Heart right ventricle (tissue), 16 donors: Measurements from ENCODE around the gene KPNA1. TPM values are rescaled to one million over a fixed set of nuclear protein-coding genes. Genes with fewer than 3 reads are reported as not detected.

Experiments used
- ATAC-seq, 8 donors: fragments of 200-7000 bp; cut with Tn5 transposase; one replicate each; pipeline ENCODE4 v1.9.1; 2020; ENCODE audit warnings: mild to moderate bottlenecking in 8 of 8, moderate library complexity in 8 of 8, moderate number of reproducible peaks in 1 of 8
- DNase-seq, 2 donors: peaks; one replicate each; pipeline ENCODE4 v3.0.0-alpha.2; 2020
- H3K27ac ChIP-seq, 10 donors: fragments of 200-600 bp; sonication (generic) in 2 of 10; one replicate each; pipeline versions ENCODE4 v1.5.0 to v1.8.0; 2020 to 2022; ENCODE audit warnings: mild to moderate bottlenecking in 3 of 10
- H3K27me3 ChIP-seq, 7 donors: fragments of 200-600 bp; one replicate each; pipeline ENCODE4 v1.8.0; 2021 to 2022; ENCODE audit warnings: mild to moderate bottlenecking in 2 of 7
- H3K36me3 ChIP-seq, 9 donors: fragments of 200-600 bp; sonication (generic) in 1 of 9; one replicate each; pipeline versions ENCODE4 v1.5.0 to v1.8.0; 2020 to 2022; ENCODE audit warnings: mild to moderate bottlenecking in 2 of 9
- H3K4me1 ChIP-seq, 9 donors: fragments of 200-600 bp; sonication (generic) in 1 of 9; one replicate each; pipeline versions ENCODE4 v1.5.0 to v1.8.0; 2020 to 2022; ENCODE audit warnings: mild to moderate bottlenecking in 4 of 9
- H3K4me3 ChIP-seq, 10 donors: fragments of 200-600 bp; sonication (generic) in 2 of 10; one replicate each; pipeline versions ENCODE4 v1.5.0 to v1.8.0; 2020 to 2022; ENCODE audit warnings: mild to moderate bottlenecking in 7 of 10, moderate library complexity in 2 of 10
- H3K9me3 ChIP-seq, 11 donors: fragments of 200-600 bp in 10 of 11; sonication (generic) in 2 of 11; one replicate each; pipeline versions ENCODE4 v1.5.0 to v1.8.0; 2013 to 2022; ENCODE audit warnings: mild to moderate bottlenecking in 2 of 11, control low read depth in 1 of 11, moderate library complexity in 1 of 11
- CTCF ChIP-seq, 9 donors: fragments of 200-600 bp; sonication (generic) in 2 of 9; IDR thresholded peaks; one replicate each; pipeline versions ENCODE4 v1.5.0 to v1.8.0; 2021 to 2022; ENCODE audit warnings: antibody characterized with exemption in 9 of 9, mild to moderate bottlenecking in 5 of 9, moderate library complexity in 1 of 9
- WGBS, 2 donors: extraction: QIAGEN DNeasy Blood & Tissue Kit; methylation state at CpG; one replicate each; pipeline ENCODE4 v1.1.7; 2013; ENCODE audit warnings: inconsistent platforms in 1 of 2; 5-methylcytosine and 5-hydroxymethylcytosine counted together
- intact Hi-C, 10 donors: fragments of 100-400 bp; cut with DNase I; formaldehyde crosslinking; loops; one replicate each; pipeline versions ENCODE4 v1.11.1 to v1.14.2; 2022
- polyA plus RNA-seq, 2 donors: library from polyadenylated mRNA; stranded (reverse); fragments of 200-250 nt; gene quantifications; one replicate each; pipeline ENCODE4 v1.2.3, GENCODE V29; 2013
- total RNA-seq, 10 donors: library from RNA; stranded (reverse); fragmentation: NEBNext Ultra II Directional in 3 of 10; extraction: Animal tissue kit (Norgen Biotek cat#: 25700) in 3 of 10; gene quantifications; one replicate each; pipeline versions ENCODE4 v1.2.1 to v1.2.4, GENCODE V29; 2021 to 2023
- donor health status: Arrhythmogenic right ventricular cardiomyopathy.
- donor health status: ischemic (EF 13 %, LVEDD 7.1; RV severe dilation, severe dysfunction).
- donor health status: healthy with polysubstance abuse.
- donor health status: DM: no; HTN: yes; CAD: no.
- donor health status: DM: no; HTN: no; CAD: no.
- donor health status: ischemic (EF 25% LVEDD 6.9; RV normal size, moderate dysfunction).
- donor health status: ischemic (EF 25% LVEDD 5.7; RV mildly dilated, moderate dysfunction).
- donor health status: healthy.
- donor health status: DM: yes; HTN: yes; CAD: no.
- donor health status: Ischemic cardiomyopathy.
- donor health status: ischemic (EF 35%, LVEDD 5.7; RV mildly dilated, moderate dysfunction).
- donor health status: nonischemic (EF 11% LVEDD 7.7; RV severe dilation, severe dysfunction).
- donor health status: DM: yes; HTN: yes; CAD: no.
- donor health status: PGD.
- donor health status: ischemic (EF 29% LVEDD 5.4; RV normal size, mild dysfunction).
- donor health status: nonischemic (EF 23%, LVEDD 6.1; RV moderate dilation, normal function).

KPNA1 gene
- total and polyA plus RNA-seq, 12 donors: 14.5 to 121 (median 84.1) TPM

- no peak for ATAC-seq
- Histone ChIP-seq H3K4me3 (no peak overlapping the region), H3K4me1 (no peaks in the 10 kb centered on the region), H3K9me3 (no peaks in the 10 kb centered on the region), H3K27ac (no peak overlapping the region), H3K36me3 (peaks cover 0 to 100% (median 46%) of the 10 kb centered on the region in 9 donors), H3K27me3 (no peaks in the 10 kb centered on the region)
- WGBS, 2 donors: 79 to 80% methylated on average over 3 of the region's 3 CpGs
- intact Hi-C loops: no loop called here
- DNase-seq: no peak
- no peak for TF ChIP-seq CTCF (IDR thresholded peaks at IDR 0.05)
These were observed 33.3 kb upstream of the KPNA1 start for GRCh38 chr3:122548076-122548475.

- Histone ChIP-seq H3K9me3 (no peaks in the 10 kb centered on the region), H3K27ac (no peak overlapping the region), H3K27me3 (no peaks in the 10 kb centered on the region), H3K4me1 (no peaks in the 10 kb centered on the region), H3K36me3 (peaks cover 0 to 100% (median 36%) of the 10 kb centered on the region in 9 donors), H3K4me3 (no peak overlapping the region)
- ATAC-seq: no peak
- intact Hi-C loops: no loop called here
- no peak for DNase-seq
- 93 to 94% methylated on average over 5 of the region's 5 CpGs for WGBS, 2 donors
- no peak for TF ChIP-seq CTCF (IDR thresholded peaks at IDR 0.05)
These were observed 31.4 kb upstream of the KPNA1 start for GRCh38 chr3:122546151-122546550.

- no peak overlapping the region for H3K4me3 ChIP-seq
- 93% methylated on average over 7 of the region's 7 CpGs for WGBS, 2 donors
- no peaks in the 10 kb centered on the region for H3K27me3 ChIP-seq
- no peaks in the 10 kb centered on the region for H3K9me3 ChIP-seq
- ATAC-seq (no peak), DNase-seq (no peak)
- H3K36me3 ChIP-seq: peaks cover 0 to 100% (median 51%) of the 10 kb centered on the region in 9 donors
- no peak overlapping the region for H3K27ac ChIP-seq
- TF ChIP-seq CTCF (IDR thresholded peaks at IDR 0.05): no peak
- H3K4me1 ChIP-seq: peaks cover 0 to 7% (median 0%) of the 10 kb centered on the region in 9 donors
- intact Hi-C loops: no loop called here
These were observed 24.3 kb upstream of the KPNA1 start for GRCh38 chr3:122538956-122539490.

- peaks cover 0 to 100% (median 61%) of the 10 kb centered on the region in 9 donors for H3K36me3 ChIP-seq
These were observed 21.9 kb upstream of the KPNA1 start for GRCh38 chr3:122536632-122537001.

More at GRCh38 chr3:122536632-122537001, 21.9 kb upstream of the KPNA1 start:
- peaks cover 0 to 7% (median 0%) of the 10 kb centered on the region in 9 donors for H3K4me1 ChIP-seq
- WGBS, 2 donors: 67 to 72% methylated on average over 3 of the region's 3 CpGs
- DNase-seq (no peak), ATAC-seq (no peak)
- H3K9me3 ChIP-seq: no peaks in the 10 kb centered on the region
- no peak for TF ChIP-seq CTCF (IDR thresholded peaks at IDR 0.05)
- intact Hi-C loops: no loop called here
- H3K4me3 ChIP-seq: no peak overlapping the region
- H3K27me3 ChIP-seq: no peaks in the 10 kb centered on the region
- no peak overlapping the region for H3K27ac ChIP-seq
